ENCODE measurements around the gene PTPRU. TPM values are rescaled to one million over a fixed set of nuclear protein-coding genes. Genes with fewer than 3 reads are reported as not detected.

The PTPRU gene
- total RNA-seq, 1 donor from 2014 or later = 15.3 TPM

- H3K4me3 ChIP-seq = no peak overlapping the region
- DNase-seq = no peak
- intact Hi-C loops (cut with micrococcal nuclease) = no loop called here
- no peak for TF ChIP-seq CTCF (IDR thresholded peaks at IDR 0.05; ENCODE audit: borderline replicate concordance)
- H3K9me3 ChIP-seq (replicated peaks) = no peaks in the 10 kb centered on the region
- no peaks in the 10 kb centered on the region for H3K36me3 ChIP-seq
- H3K27ac ChIP-seq (replicated peaks) = no peak overlapping the region
- H3K4me1 ChIP-seq = no peaks in the 10 kb centered on the region
- no peaks in the 10 kb centered on the region for H3K27me3 ChIP-seq (ENCODE audit: low read depth)
Observed at GRCh38 chr1:29283804-29284195, 47.5 kb downstream of the PTPRU start.

- Histone ChIP-seq H3K27ac (replicated peaks) (no peak overlapping the region), H3K36me3 (no peaks in the 10 kb centered on the region), H3K4me3 (no peak overlapping the region), H3K4me1 (no peaks in the 10 kb centered on the region), H3K27me3 (ENCODE audit: low read depth) (no peaks in the 10 kb centered on the region), H3K9me3 (replicated peaks) (no peaks in the 10 kb centered on the region)
- intact Hi-C loops (cut with micrococcal nuclease) = no loop called here
- no peak for TF ChIP-seq CTCF (IDR thresholded peaks at IDR 0.05; ENCODE audit: borderline replicate concordance)
- no peak for DNase-seq
Observed at GRCh38 chr1:29284286-29284960, 48.1 kb downstream of the PTPRU start.

- intact Hi-C loops (cut with micrococcal nuclease) = no loop called here
- Histone ChIP-seq H3K27me3 (ENCODE audit: low read depth) (no peaks in the 10 kb centered on the region), H3K4me3 (no peak overlapping the region)
Observed at GRCh38 chr1:29284961-29285560, 48.7 kb downstream of the PTPRU start.

GRCh38 chr1:29285771-29286170, 49.4 kb downstream of the PTPRU start:
- H3K4me3 ChIP-seq = no peak overlapping the region
- no peak for DNase-seq
- no peaks in the 10 kb centered on the region for H3K9me3 ChIP-seq (replicated peaks)
- H3K36me3 ChIP-seq = no peaks in the 10 kb centered on the region
- no peaks in the 10 kb centered on the region for H3K27me3 ChIP-seq (ENCODE audit: low read depth)
- H3K4me1 ChIP-seq = no peaks in the 10 kb centered on the region
- intact Hi-C loops (cut with micrococcal nuclease) = no loop called here
- no peak overlapping the region for H3K27ac ChIP-seq (replicated peaks)
- TF ChIP-seq CTCF (IDR thresholded peaks at IDR 0.05; ENCODE audit: borderline replicate concordance) = no peak

More at GRCh38 chr1:29284961-29285560, 48.7 kb downstream of the PTPRU start:
- H3K27ac ChIP-seq (replicated peaks) = no peak overlapping the region
- DNase-seq = no peak
- no peaks in the 10 kb centered on the region for H3K4me1 ChIP-seq
- no peaks in the 10 kb centered on the region for H3K36me3 ChIP-seq
- TF ChIP-seq CTCF (IDR thresholded peaks at IDR 0.05; ENCODE audit: borderline replicate concordance) = no peak
- no peaks in the 10 kb centered on the region for H3K9me3 ChIP-seq (replicated peaks)

- TF ChIP-seq CTCF (IDR thresholded peaks at IDR 0.05; ENCODE audit: borderline replicate concordance) = no peak
- Histone ChIP-seq H3K27me3 (ENCODE audit: low read depth) (no peaks in the 10 kb centered on the region), H3K9me3 (replicated peaks) (no peaks in the 10 kb centered on the region), H3K4me3 (no peak overlapping the region), H3K36me3 (no peaks in the 10 kb centered on the region), H3K4me1 (no peaks in the 10 kb centered on the region), H3K27ac (replicated peaks) (no peak overlapping the region)
- intact Hi-C loops (cut with micrococcal nuclease) = no loop called here
- DNase-seq = no peak
Observed at GRCh38 chr1:29286194-29286767, 50.0 kb downstream of the PTPRU start.
